SU-DHL-6 (cell line): ENCODE data around the gene EMP3.

ENCODE experiments used
- H2AFZ ChIP-seq: fragments of 200-600 bp; sonication (generic); 2 replicates; pipeline ENCODE4 v1.6.1; 2014; ENCODE audit warnings: low read depth, mild to moderate bottlenecking, moderate library complexity, mixed read lengths, antibody characterized with exemption, low read length; ENCODE audit not compliant: severe bottlenecking
- H3F3A ChIP-seq: fragments of 200-600 bp; shearing (Covaris generic); 2 replicates; pipeline ENCODE4 v1.6.0; 2016; ENCODE audit warnings: antibody characterized with exemption, mild to moderate bottlenecking; ENCODE audit not compliant: insufficient read depth
- H3K27ac ChIP-seq: fragments of 200-600 bp; sonication (generic); 2 replicates; pipeline ENCODE4 v1.5.1; 2016; ENCODE audit warnings: low read depth, mild to moderate bottlenecking, low read length, moderate library complexity, mixed read lengths
- H3K27me3 ChIP-seq: fragments of 200-600 bp; sonication (generic), shearing (Covaris generic); 2 replicates; pipeline ENCODE4 v1.6.0; 2014; ENCODE audit warnings: mild to moderate bottlenecking, low read length
- H3K36me3 ChIP-seq: fragments of 200-600 bp; sonication (generic); 2 replicates; pipeline ENCODE4 v1.6.1; 2014; ENCODE audit warnings: mild to moderate bottlenecking, low read length, mixed read lengths
- H3K4me2 ChIP-seq: fragments of 300-600, 200-600 bp; shearing (Covaris generic), sonication (generic); 2 replicates; pipeline ENCODE4 v1.6.0; 2014; ENCODE audit warnings: low read length, low read depth, mild to moderate bottlenecking; ENCODE audit not compliant: poor library complexity, severe bottlenecking
- H3K4me3 ChIP-seq: fragments of 200-600 bp; sonication (generic); 2 replicates; pipeline ENCODE4 v1.5.1; 2014; ENCODE audit warnings: antibody characterized with exemption, low read length, mild to moderate bottlenecking, mixed read lengths; ENCODE audit not compliant: insufficient read depth, poor library complexity, severe bottlenecking
- H3K79me2 ChIP-seq: fragments of 200-600 bp; sonication (generic); 2 replicates; pipeline ENCODE4 v1.6.1; 2014; ENCODE audit warnings: mild to moderate bottlenecking, low read length, moderate library complexity; ENCODE audit not compliant: insufficient read depth
- H3K9ac ChIP-seq: fragments of 200-600 bp; sonication (generic); 2 replicates; pipeline ENCODE4 v1.7.0; 2014; ENCODE audit warnings: mild to moderate bottlenecking, low read length
- H3K9me2 ChIP-seq: fragments of 200-600 bp; sonication (generic); replicated peaks from 2 replicates; pipeline ENCODE4 v1.6.1; 2014; ENCODE audit warnings: low read length; ENCODE audit not compliant: insufficient read depth
- H3K9me3 ChIP-seq: fragments of 200-600 bp; sonication (generic); 2 replicates; pipeline ENCODE4 v1.6.1; 2014; ENCODE audit warnings: low read length, mixed read lengths; ENCODE audit not compliant: insufficient read depth
- H4K20me1 ChIP-seq: fragments of 200-600 bp; sonication (generic); 2 replicates; pipeline ENCODE4 v1.6.1; 2014; ENCODE audit warnings: low read depth, mild to moderate bottlenecking, antibody characterized with exemption, low read length, moderate library complexity, mixed read lengths
- EZH2phosphoT487 ChIP-seq: fragments of 200-600 bp; sonication (generic), shearing (Covaris generic); conservative IDR thresholded peaks from 2 replicates; pipeline ENCODE4 v1.6.1; 2018; ENCODE audit warnings: mild to moderate bottlenecking, antibody characterized with exemption, low read length, moderate library complexity, mixed read lengths
- TF ChIP-seq, protein P1 (sequence below): fragments of 200-600 bp; sonication (generic); IDR thresholded peaks from one replicate; pipeline ENCODE4 v1.5.1; 2017; ENCODE audit warnings: antibody characterized with exemption, mild to moderate bottlenecking, low read length, moderate library complexity; ENCODE audit not compliant: insufficient read depth, poor library complexity, severe bottlenecking

EMP3 gene

GRCh38 chr19:48365602-48366001 lies 40.2 kb downstream of the EMP3 start:
- Histone ChIP-seq H3K4me2 (no peak overlapping the region), H3K36me3 (no peaks in the 10 kb centered on the region), H3K79me2 (no peaks in the 10 kb centered on the region), H3K9me3 (no peaks in the 10 kb centered on the region), H3F3A (peaks cover 4% of the 10 kb centered on the region; the same call in 1 of the 2 replicates), H4K20me1 (no peaks in the 10 kb centered on the region), H3K9me2 (no peaks in the 10 kb centered on the region), H3K9ac (no peak overlapping the region), H3K27ac (no peak overlapping the region), H3K4me3 (no peak overlapping the region), H3K27me3 (no peaks in the 10 kb centered on the region), H2AFZ (no peak overlapping the region)
- TF ChIP-seq, protein P1, sequence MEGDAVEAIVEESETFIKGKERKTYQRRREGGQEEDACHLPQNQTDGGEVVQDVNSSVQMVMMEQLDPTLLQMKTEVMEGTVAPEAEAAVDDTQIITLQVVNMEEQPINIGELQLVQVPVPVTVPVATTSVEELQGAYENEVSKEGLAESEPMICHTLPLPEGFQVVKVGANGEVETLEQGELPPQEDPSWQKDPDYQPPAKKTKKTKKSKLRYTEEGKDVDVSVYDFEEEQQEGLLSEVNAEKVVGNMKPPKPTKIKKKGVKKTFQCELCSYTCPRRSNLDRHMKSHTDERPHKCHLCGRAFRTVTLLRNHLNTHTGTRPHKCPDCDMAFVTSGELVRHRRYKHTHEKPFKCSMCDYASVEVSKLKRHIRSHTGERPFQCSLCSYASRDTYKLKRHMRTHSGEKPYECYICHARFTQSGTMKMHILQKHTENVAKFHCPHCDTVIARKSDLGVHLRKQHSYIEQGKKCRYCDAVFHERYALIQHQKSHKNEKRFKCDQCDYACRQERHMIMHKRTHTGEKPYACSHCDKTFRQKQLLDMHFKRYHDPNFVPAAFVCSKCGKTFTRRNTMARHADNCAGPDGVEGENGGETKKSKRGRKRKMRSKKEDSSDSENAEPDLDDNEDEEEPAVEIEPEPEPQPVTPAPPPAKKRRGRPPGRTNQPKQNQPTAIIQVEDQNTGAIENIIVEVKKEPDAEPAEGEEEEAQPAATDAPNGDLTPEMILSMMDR: no peak
- no peak for TF ChIP-seq EZH2phosphoT487

DNA sequence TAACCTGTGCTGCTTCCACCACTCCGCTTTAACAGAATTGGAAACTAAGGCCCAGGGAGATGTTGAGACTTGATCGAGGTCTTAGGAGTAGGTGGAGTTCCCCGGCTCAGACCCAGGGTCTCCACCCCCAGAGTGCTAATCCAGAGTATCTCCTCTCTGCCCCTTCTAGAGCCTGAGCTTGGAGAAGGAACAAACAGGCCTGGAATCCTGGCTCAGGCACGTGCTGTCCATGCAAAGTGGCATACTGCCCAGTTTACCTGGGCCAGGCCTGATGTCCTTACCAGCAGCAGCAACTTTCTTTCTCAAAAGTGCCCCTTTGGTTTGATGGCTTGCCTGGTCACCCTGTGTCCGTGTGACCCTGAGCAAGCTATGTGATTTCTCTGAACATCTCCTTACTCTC lies 42.5 kb downstream of the EMP3 start:
- Histone ChIP-seq H3K4me2 (no peak overlapping the region), H3F3A (no peaks in the 10 kb centered on the region), H3K9ac (no peak overlapping the region), H3K4me3 (no peak overlapping the region), H3K36me3 (no peaks in the 10 kb centered on the region), H3K27ac (no peak overlapping the region), H3K27me3 (no peaks in the 10 kb centered on the region), H3K9me3 (no peaks in the 10 kb centered on the region), H3K9me2 (no peaks in the 10 kb centered on the region), H3K79me2 (no peaks in the 10 kb centered on the region), H2AFZ (no peak overlapping the region), H4K20me1 (no peaks in the 10 kb centered on the region)
- TF ChIP-seq EZH2phosphoT487: no peak
- TF ChIP-seq, protein P1: no peak

- Histone ChIP-seq H4K20me1 (no peaks in the 10 kb centered on the region), H3K9ac (no peak overlapping the region), H2AFZ (no peak overlapping the region), H3K9me2 (no peaks in the 10 kb centered on the region), H3K27ac (no peak overlapping the region), H3K4me3 (no peak overlapping the region), H3K79me2 (no peaks in the 10 kb centered on the region), H3F3A (no peaks in the 10 kb centered on the region), H3K9me3 (no peaks in the 10 kb centered on the region), H3K36me3 (no peaks in the 10 kb centered on the region), H3K27me3 (no peaks in the 10 kb centered on the region), H3K4me2 (no peak overlapping the region)
- TF ChIP-seq, protein P1: no peak
- no peak for TF ChIP-seq EZH2phosphoT487
Measured at GRCh38 chr19:48368936-48369335, 43.6 kb downstream of the EMP3 start.

GRCh38 chr19:48370955-48371354 lies 45.6 kb downstream of the EMP3 start:
- H3K4me2 ChIP-seq: no peak overlapping the region
- no peaks in the 10 kb centered on the region for H4K20me1 ChIP-seq
- no peaks in the 10 kb centered on the region for H3K9me3 ChIP-seq
- no peaks in the 10 kb centered on the region for H3K27me3 ChIP-seq
- H3K36me3 ChIP-seq: no peaks in the 10 kb centered on the region
- H3K9ac ChIP-seq: no peak overlapping the region
- H2AFZ ChIP-seq: no peak overlapping the region
- H3K9me2 ChIP-seq: no peaks in the 10 kb centered on the region
- H3F3A ChIP-seq: no peaks in the 10 kb centered on the region
- H3K79me2 ChIP-seq: no peaks in the 10 kb centered on the region
- H3K27ac ChIP-seq: no peak overlapping the region
- H3K4me3 ChIP-seq: no peak overlapping the region
- TF ChIP-seq, protein P1: no peak
